Type B pancreatic cell (in vitro differentiated cells): ENCODE measurements around the gene DPPA3. TPM values are rescaled to one million over a fixed set of nuclear protein-coding genes. Genes with fewer than 3 reads are reported as not detected.
A peak's percentile ranks its signal among the peaks of the same experiment; 100 is the strongest.
"Not testable (repeated sequence)": the region's sequence is repeated elsewhere in the genome, so short reads cannot be mapped to it uniquely, and the experiment has no call there.

Experiments used
- DNase-seq: peaks from one replicate; pipeline ENCODE4 v3.0.0; 2021; ENCODE audit warnings: mixed read lengths; ENCODE audit not compliant: unreplicated experiment; ENCODE audit errors: extremely low spot score
- H3K27ac Mint-ChIP-seq: 2 replicates; pipeline ENCODE4 v1.8.0; 2021; ENCODE audit warnings: mild to moderate bottlenecking, mixed read lengths
- H3K27me3 Mint-ChIP-seq: 2 replicates; pipeline ENCODE4 v1.8.0; 2021; ENCODE audit warnings: mixed read lengths
- H3K36me3 Mint-ChIP-seq: 2 replicates; pipeline ENCODE4 v1.8.0; 2021; ENCODE audit warnings: mixed read lengths
- H3K4me1 Mint-ChIP-seq: one replicate; pipeline ENCODE4 v1.8.0; 2021; ENCODE audit warnings: mixed read lengths; ENCODE audit not compliant: unreplicated experiment
- H3K4me3 Mint-ChIP-seq: 2 replicates; pipeline ENCODE4 v1.8.0; 2021; ENCODE audit warnings: mild to moderate bottlenecking, mixed read lengths
- H3K9me3 Mint-ChIP-seq: 2 replicates; pipeline ENCODE4 v1.8.0; 2021; ENCODE audit warnings: mixed read lengths
- total RNA-seq: library from RNA; stranded (reverse); gene quantifications from 2 replicates; pipeline ENCODE4 v1.2.1, GENCODE V29; 2021; ENCODE audit warnings: low replicate concordance
- TF ChIP-seq, protein P1 (sequence below): fragments of 200-600 bp; sonication (generic); conservative IDR thresholded peaks from 2 replicates; pipeline ENCODE4 v1.5.0; 2021; ENCODE audit warnings: antibody characterized with exemption, mild to moderate bottlenecking

The DPPA3 gene
- total RNA-seq, 1 donor from 2014 or later, result not detected

DNA sequence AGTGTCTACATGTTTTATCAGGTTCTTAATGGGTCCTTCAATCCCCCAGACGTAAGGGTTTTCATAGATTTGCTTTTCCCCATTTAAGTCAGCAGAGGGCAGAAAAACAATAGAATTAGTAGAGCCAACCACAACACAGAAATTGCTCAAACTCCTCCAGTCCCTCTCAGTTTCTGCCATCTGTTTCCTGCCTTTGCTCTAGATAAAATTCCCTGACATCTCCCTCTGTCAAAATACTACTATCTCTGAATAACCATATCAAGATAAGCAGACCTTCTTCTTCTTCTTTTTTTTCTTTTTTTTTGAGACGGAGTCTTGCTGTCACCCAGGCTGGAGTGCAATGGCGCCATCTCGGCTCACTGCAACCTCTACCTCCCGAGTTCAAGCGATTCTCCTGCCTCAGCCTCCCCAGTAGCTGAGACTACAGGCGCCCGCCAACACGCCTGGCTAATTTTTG is 33.8 kb upstream of the DPPA3 start:
- TF ChIP-seq, protein P1, sequence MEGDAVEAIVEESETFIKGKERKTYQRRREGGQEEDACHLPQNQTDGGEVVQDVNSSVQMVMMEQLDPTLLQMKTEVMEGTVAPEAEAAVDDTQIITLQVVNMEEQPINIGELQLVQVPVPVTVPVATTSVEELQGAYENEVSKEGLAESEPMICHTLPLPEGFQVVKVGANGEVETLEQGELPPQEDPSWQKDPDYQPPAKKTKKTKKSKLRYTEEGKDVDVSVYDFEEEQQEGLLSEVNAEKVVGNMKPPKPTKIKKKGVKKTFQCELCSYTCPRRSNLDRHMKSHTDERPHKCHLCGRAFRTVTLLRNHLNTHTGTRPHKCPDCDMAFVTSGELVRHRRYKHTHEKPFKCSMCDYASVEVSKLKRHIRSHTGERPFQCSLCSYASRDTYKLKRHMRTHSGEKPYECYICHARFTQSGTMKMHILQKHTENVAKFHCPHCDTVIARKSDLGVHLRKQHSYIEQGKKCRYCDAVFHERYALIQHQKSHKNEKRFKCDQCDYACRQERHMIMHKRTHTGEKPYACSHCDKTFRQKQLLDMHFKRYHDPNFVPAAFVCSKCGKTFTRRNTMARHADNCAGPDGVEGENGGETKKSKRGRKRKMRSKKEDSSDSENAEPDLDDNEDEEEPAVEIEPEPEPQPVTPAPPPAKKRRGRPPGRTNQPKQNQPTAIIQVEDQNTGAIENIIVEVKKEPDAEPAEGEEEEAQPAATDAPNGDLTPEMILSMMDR, result peak; percentile 69
- not testable (repeated sequence) for DNase-seq, H3K9me3 Mint-ChIP-seq, H3K36me3 Mint-ChIP-seq, H3K27me3 Mint-ChIP-seq, H3K27ac Mint-ChIP-seq, H3K4me1 Mint-ChIP-seq, H3K4me3 Mint-ChIP-seq

DNA sequence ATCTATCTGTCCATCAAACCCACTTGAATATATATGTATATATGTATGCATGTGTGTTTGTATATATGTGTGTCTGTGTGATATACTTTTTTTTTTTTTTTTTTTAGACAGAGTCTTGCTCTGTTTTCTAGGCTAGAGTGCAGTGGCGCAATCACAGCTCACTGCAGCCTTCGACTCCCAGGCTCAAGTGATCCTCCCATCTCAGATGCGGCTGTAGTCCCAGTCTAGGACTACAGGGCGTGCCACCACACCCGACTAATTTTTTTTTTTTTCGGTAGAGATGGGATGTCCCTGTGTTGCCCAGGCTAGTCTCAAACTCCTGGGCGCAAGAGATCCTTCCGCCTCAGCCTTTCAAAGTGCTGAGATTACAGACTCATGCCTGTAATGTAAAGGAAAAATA is 32.5 kb upstream of the DPPA3 start:
- no peak for DNase-seq
- Mint-ChIP-seq H3K4me1 (no peaks in the 10 kb centered on the region), H3K27me3 (no peaks in the 10 kb centered on the region), H3K4me3 (no peak overlapping the region), H3K27ac (no peak overlapping the region), H3K9me3 (no peaks in the 10 kb centered on the region), H3K36me3 (no peaks in the 10 kb centered on the region)
- TF ChIP-seq, protein P1, result no peak

DNA sequence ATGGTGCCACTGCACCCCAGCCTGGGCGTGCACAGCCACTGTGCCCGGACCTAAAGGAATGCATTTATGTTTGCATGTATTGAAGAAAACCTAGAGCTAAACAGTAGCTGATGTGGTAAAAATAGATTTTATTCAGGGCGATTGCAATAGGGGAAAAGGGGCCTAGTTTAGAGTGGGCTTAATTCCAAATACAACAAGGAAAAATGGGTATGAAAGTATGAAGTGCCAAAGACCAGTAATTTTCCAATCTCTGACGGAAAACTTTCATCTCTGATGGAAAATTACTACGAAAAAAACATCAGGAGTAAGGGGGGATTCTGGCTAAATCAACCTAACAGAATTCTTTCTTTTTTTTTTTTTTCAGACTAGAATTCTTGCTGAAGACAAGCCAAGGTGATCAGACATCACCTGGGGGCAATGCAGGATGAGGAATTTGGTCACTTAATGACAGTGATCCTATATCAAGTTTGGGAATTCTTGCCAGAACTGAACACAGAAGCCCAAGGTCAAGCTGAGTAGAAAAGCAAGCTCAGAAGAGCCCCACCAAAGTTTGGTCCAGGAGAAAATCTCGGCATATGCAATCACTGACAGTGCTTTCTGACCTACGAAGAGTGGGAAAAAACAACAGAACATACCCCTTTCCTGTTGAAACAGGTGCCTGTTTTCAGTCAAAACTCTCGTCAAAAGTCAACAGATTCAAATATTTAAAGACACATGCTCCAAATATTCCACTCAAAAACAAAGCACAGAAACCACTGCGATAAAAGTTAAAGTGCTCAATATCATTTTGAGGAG is 31.8 kb upstream of the DPPA3 start:
- Mint-ChIP-seq H3K27ac (no peak overlapping the region), H3K36me3 (no peaks in the 10 kb centered on the region), H3K27me3 (no peaks in the 10 kb centered on the region), H3K9me3 (no peaks in the 10 kb centered on the region), H3K4me1 (no peaks in the 10 kb centered on the region), H3K4me3 (no peak overlapping the region)
- DNase-seq, result no peak
- TF ChIP-seq, protein P1, result no peak

DNA sequence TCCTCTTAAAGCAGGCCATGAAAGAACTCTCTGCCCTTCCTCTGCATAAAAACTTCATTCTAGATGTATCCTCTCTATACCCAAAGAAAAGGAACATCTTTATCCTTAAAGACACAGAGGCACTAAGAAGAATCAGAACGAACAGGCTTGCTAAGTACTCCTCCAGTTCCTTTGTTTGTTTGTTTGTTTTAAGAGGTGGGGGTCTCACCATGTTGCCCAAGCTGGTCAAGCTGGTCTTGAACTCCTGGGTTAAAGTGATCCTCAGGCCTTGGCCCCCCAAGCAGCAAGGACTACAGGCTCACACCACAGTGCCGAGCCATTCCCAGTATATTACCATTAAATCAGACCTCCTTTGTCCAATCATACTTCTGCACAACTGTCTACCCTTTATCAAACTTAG is 29.7 kb upstream of the DPPA3 start:
- no peaks in the 10 kb centered on the region for H3K27me3 Mint-ChIP-seq
- H3K36me3 Mint-ChIP-seq, result no peaks in the 10 kb centered on the region
- no peaks in the 10 kb centered on the region for H3K4me1 Mint-ChIP-seq
- TF ChIP-seq, protein P1, result no peak
- no peaks in the 10 kb centered on the region for H3K9me3 Mint-ChIP-seq
- no peak overlapping the region for H3K4me3 Mint-ChIP-seq
- DNase-seq, result no peak
- H3K27ac Mint-ChIP-seq, result no peak overlapping the region

DNA sequence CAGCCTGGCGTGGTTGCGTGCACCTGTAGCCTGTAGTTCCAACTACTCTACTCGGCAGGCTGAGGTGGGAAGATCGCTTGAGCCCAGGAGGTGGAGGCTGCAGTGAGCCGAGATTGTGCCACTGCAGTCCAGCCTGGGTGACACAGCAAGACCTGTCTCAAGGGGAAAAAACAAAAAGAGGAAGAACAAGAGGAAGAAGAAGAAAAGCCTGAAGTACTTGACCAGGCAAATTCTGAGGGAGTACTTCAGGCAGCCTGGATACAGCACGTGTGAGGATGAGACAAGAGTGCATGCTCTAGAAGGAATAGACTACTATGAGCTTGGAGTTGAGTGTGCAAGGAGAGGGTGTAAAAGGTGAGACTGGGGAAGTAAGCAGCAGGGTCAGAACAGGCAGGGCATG is 17.4 kb upstream of the DPPA3 start:
- H3K27ac Mint-ChIP-seq, result no peak overlapping the region
- H3K4me1 Mint-ChIP-seq, result no peaks in the 10 kb centered on the region
- H3K27me3 Mint-ChIP-seq, result peaks cover 21% of the 10 kb centered on the region
- H3K36me3 Mint-ChIP-seq, result no peaks in the 10 kb centered on the region
- H3K9me3 Mint-ChIP-seq, result no peaks in the 10 kb centered on the region
- no peak for DNase-seq
- TF ChIP-seq, protein P1, result no peak
- no peak overlapping the region for H3K4me3 Mint-ChIP-seq
